HCT116 (cell line): ENCODE measurements around the gene MICAL3. TPM values are rescaled to one million over a fixed set of nuclear protein-coding genes. Genes with fewer than 3 reads are reported as not detected.

Experiments
- ATAC-seq: fragments of 200-7000 bp; cut with Tn5 transposase; 2 replicates; pipeline ENCODE4 v1.9.1; 2020; ENCODE audit warnings: mild to moderate bottlenecking, moderate library complexity
- BruUV-seq: library from RNA; stranded (reverse); fragments of 400-500 nt; replicated peaks from 2 replicates; lab custom pipeline; 2021; lab: Mats Ljungman, UMichigan
- CTCF ChIA-PET: fragments of 300-600 bp; sonication (Branson Sonifier 250); formaldehyde crosslinking; loops from one replicate; lab custom pipeline; 2021; ENCODE audit warnings: antibody characterized with exemption; lab: Charles Lee
- POLR2A ChIA-PET: fragments of 300-600, 350-600 bp; sonication (Branson Sonifier 250); formaldehyde crosslinking; loops from one replicate; lab custom pipeline; 2021; ENCODE audit warnings: antibody characterized with exemption; lab: Charles Lee
- RAD21 ChIA-PET, 2 experiments: fragments of 300-600 bp; sonication (Branson Sonifier 250); formaldehyde crosslinking; loops; one replicate each; lab custom pipeline; 2023; ENCODE audit warnings: low total read pairs in 2 of 2; ENCODE audit not compliant: uncharacterized antibody in 2 of 2, unreplicated experiment in 2 of 2, low non-redundant PET in 1 of 2; lab: Charles Lee
- DNase-seq: peaks from one replicate; pipeline ENCODE4 v3.0.0-alpha.2; 2010; ENCODE audit warnings: low read depth, low spot score
- H2AFZ ChIP-seq: fragments of 200-600 bp; shearing (Covaris generic), sonication (generic); 2 replicates; pipeline ENCODE4 v1.6.1; 2017; ENCODE audit warnings: low read depth, mixed run types, mixed read lengths, antibody characterized with exemption, low read length; ENCODE audit not compliant: poor library complexity, severe bottlenecking
- H3K27ac ChIP-seq: 2 replicates; pipeline ENCODE4 v1.5.1; 2012; ENCODE audit warnings: low read depth, low read length
- H3K27me3 ChIP-seq: fragments of 200-600 bp; sonication (generic); 2 replicates; pipeline ENCODE4 v1.6.1; 2016; ENCODE audit warnings: mixed run types, low read length, mixed read lengths; ENCODE audit not compliant: insufficient read depth
- H3K36me3 ChIP-seq, 2 experiments: fragments of 200-500 bp in 1 of 2; fragments of 200-600 bp in 1 of 2; sonication (Bioruptor generic) in 1 of 2; sonication (generic) in 1 of 2; 2 replicates each; pipeline versions ENCODE4 v1.5.1 to v1.6.1; 2014 to 2016; ENCODE audit warnings: low read length in 2 of 2, inconsistent platforms in 1 of 2, mixed read lengths in 1 of 2, mixed run types in 1 of 2; ENCODE audit not compliant: insufficient read depth in 2 of 2, control insufficient read depth in 1 of 2
- H3K4me1 ChIP-seq, 2 experiments: fragments of 200-600 bp in 1 of 2; sonication (generic) in 1 of 2; 2 replicates each; pipeline versions ENCODE4 v1.5.1 to v1.6.1; 2012 to 2017; ENCODE audit warnings: low read length in 2 of 2, inconsistent platforms in 1 of 2, mild to moderate bottlenecking in 1 of 2, mixed read lengths in 1 of 2, mixed run types in 1 of 2, moderate library complexity in 1 of 2; ENCODE audit not compliant: insufficient read depth in 2 of 2, control insufficient read depth in 1 of 2
- H3K4me2 ChIP-seq: fragments of 200-600 bp; sonication (generic); 2 replicates; pipeline ENCODE4 v1.6.1; 2017; ENCODE audit warnings: mixed run types, low read length, mixed read lengths
- H3K4me3 ChIP-seq, 2 experiments: fragments of 200-600 bp in 1 of 2; sonication (generic) in 1 of 2; replicated peaks in 1 of 2; 2 replicates each; pipeline ENCODE4 v1.5.1; 2011 to 2016; ENCODE audit warnings: low read length in 2 of 2, control low read depth in 1 of 2, low read depth in 1 of 2, mild to moderate bottlenecking in 1 of 2, mixed read lengths in 1 of 2, mixed run types in 1 of 2
- H3K79me2 ChIP-seq: fragments of 200-600 bp; sonication (generic); 2 replicates; pipeline ENCODE4 v1.6.1; 2017; ENCODE audit warnings: mild to moderate bottlenecking, mixed run types, low read length, moderate library complexity, mixed read lengths; ENCODE audit not compliant: insufficient read depth
- H3K9ac ChIP-seq: fragments of 200-600 bp; sonication (generic); 2 replicates; pipeline ENCODE4 v1.6.1; 2016; ENCODE audit warnings: low read length, mixed read lengths
- H3K9me2 ChIP-seq: fragments of 200-600 bp; sonication (generic), shearing (Covaris generic); 2 replicates; pipeline ENCODE4 v1.6.1; 2017; ENCODE audit warnings: mixed run types, mild to moderate bottlenecking, moderate library complexity; ENCODE audit not compliant: insufficient read depth
- H3K9me3 ChIP-seq, 2 experiments: fragments of 200-500 bp in 1 of 2; fragments of 200-600 bp in 1 of 2; sonication (Bioruptor generic) in 1 of 2; sonication (generic) in 1 of 2; 2 replicates each; pipeline ENCODE4 v1.6.1; 2014 to 2017; ENCODE audit warnings: low read length in 2 of 2, mixed read lengths in 2 of 2, inconsistent platforms in 1 of 2, low read depth in 1 of 2, mild to moderate bottlenecking in 1 of 2, mixed run types in 1 of 2, moderate library complexity in 1 of 2; ENCODE audit not compliant: control insufficient read depth in 1 of 2, insufficient read depth in 1 of 2
- H4K20me1 ChIP-seq: fragments of 200-600 bp; sonication (generic), shearing (Covaris generic); 2 replicates; pipeline ENCODE4 v1.6.1; 2017; ENCODE audit warnings: mixed run types, mild to moderate bottlenecking, moderate library complexity; ENCODE audit not compliant: insufficient read depth
- CBX3 ChIP-seq: IDR thresholded peaks from 2 replicates; pipeline ENCODE4 v1.6.1; 2012; ENCODE audit warnings: low read depth
- CTCF ChIP-seq, 3 experiments: fragments of 200-600 bp in 1 of 3; sonication (generic) in 1 of 3; IDR thresholded peaks in 2 of 3; conservative IDR thresholded peaks in 1 of 3; 2 replicates each; pipeline ENCODE4 v1.5.1; 2012 to 2017; ENCODE audit warnings: low read depth in 2 of 3, low read length in 2 of 3, antibody characterized with exemption in 1 of 3, borderline replicate concordance in 1 of 3, control low read depth in 1 of 3, mild to moderate bottlenecking in 1 of 3, mixed read lengths in 1 of 3, mixed run types in 1 of 3, moderate library complexity in 1 of 3; ENCODE audit not compliant: insufficient read depth in 1 of 3
- EGR1 ChIP-seq: IDR thresholded peaks from 2 replicates; pipeline ENCODE4 v1.6.1; 2012; ENCODE audit warnings: low read depth
- ELF1 ChIP-seq: IDR thresholded peaks from 2 replicates; pipeline ENCODE4 v1.6.1; 2012; ENCODE audit warnings: low read depth, borderline replicate concordance
- EZH2 ChIP-seq: fragments of 200-600 bp; sonication (generic); IDR thresholded peaks from 2 replicates; pipeline ENCODE4 v1.6.1; 2017; ENCODE audit warnings: antibody characterized with exemption, mixed run types
- EZH2phosphoT487 ChIP-seq: fragments of 200-600 bp; IDR thresholded peaks from 2 replicates; pipeline ENCODE4 v1.6.1; 2018; ENCODE audit warnings: antibody characterized with exemption, borderline replicate concordance
- JUND ChIP-seq: IDR thresholded peaks from 2 replicates; pipeline ENCODE4 v1.6.1; 2012
- MAX ChIP-seq: IDR thresholded peaks from 2 replicates; pipeline ENCODE4 v1.6.1; 2012
- POLR2A ChIP-seq: IDR thresholded peaks from 2 replicates; pipeline ENCODE4 v1.7.0; 2011; ENCODE audit warnings: borderline replicate concordance; ENCODE audit not compliant: insufficient read depth, insufficient read length; ENCODE audit errors: extremely low read depth
- REST ChIP-seq: IDR thresholded peaks from 2 replicates; pipeline ENCODE4 v1.6.1; 2012; ENCODE audit warnings: low read depth
- TCF7L2 ChIP-seq: IDR thresholded peaks from 2 replicates; pipeline ENCODE4 v1.7.0; 2011; ENCODE audit warnings: borderline replicate concordance, inconsistent platforms; ENCODE audit not compliant: insufficient read depth, insufficient read length; ENCODE audit errors: extremely low read depth
- YY1 ChIP-seq: IDR thresholded peaks from 2 replicates; pipeline ENCODE4 v1.6.1; 2011; ENCODE audit warnings: low read length, low read depth, moderate library complexity, mild to moderate bottlenecking; ENCODE audit not compliant: insufficient replicate concordance; ENCODE audit errors: extremely low read depth
- ZFX ChIP-seq: fragments of 450-650 bp; IDR thresholded peaks from 2 replicates; pipeline ENCODE4 v1.6.1; 2017
- ZNF274 ChIP-seq: fragments of 200-500 bp; sonication (Bioruptor generic); IDR thresholded peaks from 2 replicates; pipeline ENCODE4 v1.6.1; 2014; ENCODE audit warnings: mild to moderate bottlenecking, low read depth, low read length, inconsistent platforms
- intact Hi-C: fragments of 100-400 bp; cut with micrococcal nuclease; formaldehyde crosslinking; loops from 2 replicates; pipeline ENCODE4 v1.10.0; 2022
- total RNA-seq: library from RNA; stranded (reverse); gene quantifications from one replicate; pipeline ENCODE4 v1.2.1, GENCODE V29; 2021; ENCODE audit not compliant: unreplicated experiment

The MICAL3 gene
- total RNA-seq, 1 experiment from 2014 or later: 30.8 TPM

- ChIA-PET CTCF (interaction anchor here (1.2 to 5.8 kb wide), 5 partner anchors 29 to 509 kb away, joined by 3 to 96 read pairs (median 44); partner anchors contain the start of gene PEX26), POLR2A (no interaction called here), RAD21 (interaction anchor here in 1 of 2 experiments (1.7 kb wide), 1 partner anchor 292 kb away, joined by 7 read pairs; no protein-coding TSS in a partner anchor)
- Histone ChIP-seq H3K36me3 (no peaks in the 10 kb centered on the region; a peak in 1 of 4 replicates), H3K9me3 (no peaks in the 10 kb centered on the region), H2AFZ (no peak overlapping the region), H3K9ac (no peak overlapping the region), H3K4me3 (no peak overlapping the region), H3K27me3 (no peaks in the 10 kb centered on the region), H3K27ac (no peak overlapping the region), H3K79me2 (no peaks in the 10 kb centered on the region), H4K20me1 (no peaks in the 10 kb centered on the region), H3K4me2 (no peak overlapping the region), H3K4me1 (peaks cover 10 to 21% of the 10 kb centered on the region in 2 experiments; a peak in 3 of 4 replicates), H3K9me2 (no peaks in the 10 kb centered on the region)
- no peak for ATAC-seq
- DNase-seq: no peak
- intact Hi-C loops: no loop called here
- no peak for TF ChIP-seq EGR1
- TF ChIP-seq YY1: no peak
- no TSS peak for BruUV-seq
Observed at GRCh38 chr22:17783773-17784480, 240.4 kb downstream of the MICAL3 start.

- ChIA-PET RAD21 (no interaction called here), CTCF (interaction anchor here (4.8 to 5.8 kb wide), 3 partner anchors 40 to 293 kb away, joined by 44 to 96 read pairs (median 87); partner anchors contain the start of gene PEX26), POLR2A (no interaction called here)
- Histone ChIP-seq H2AFZ (no peak overlapping the region), H3K79me2 (no peaks in the 10 kb centered on the region), H3K36me3 (no peaks in the 10 kb centered on the region), H3K4me2 (no peak overlapping the region), H3K9me3 (no peaks in the 10 kb centered on the region), H3K4me1 (peaks cover 10 to 21% of the 10 kb centered on the region in 2 experiments; a peak in 3 of 4 replicates), H3K27ac (no peak overlapping the region), H3K9me2 (no peaks in the 10 kb centered on the region), H3K9ac (no peak overlapping the region), H3K4me3 (no peak overlapping the region), H4K20me1 (no peaks in the 10 kb centered on the region), H3K27me3 (no peaks in the 10 kb centered on the region)
- no TSS peak for BruUV-seq
- DNase-seq: no peak
- no peak for ATAC-seq
- intact Hi-C loops: no loop called here
- TF ChIP-seq MAX (no peak), ZFX (no peak), CBX3 (no peak), EZH2 (no peak), ZNF274 (no peak), TCF7L2 (no peak), ELF1 (no peak), REST (no peak), POLR2A (no peak), EZH2phosphoT487 (no peak), JUND (no peak), CTCF (IDR thresholded peaks at IDR 0.05 in 2 of 3, conservative IDR thresholded peaks at IDR 0.05 in 1 of 3; ENCODE audit: borderline replicate concordance in 1 of 3, insufficient read depth in 1 of 3, low read depth in 2 of 3, low read length in 2 of 3) (no peak)
Observed at GRCh38 chr22:17783312-17783711, 241.0 kb downstream of the MICAL3 start.
